ENCODE data around the gene BEAN1.

DNA sequence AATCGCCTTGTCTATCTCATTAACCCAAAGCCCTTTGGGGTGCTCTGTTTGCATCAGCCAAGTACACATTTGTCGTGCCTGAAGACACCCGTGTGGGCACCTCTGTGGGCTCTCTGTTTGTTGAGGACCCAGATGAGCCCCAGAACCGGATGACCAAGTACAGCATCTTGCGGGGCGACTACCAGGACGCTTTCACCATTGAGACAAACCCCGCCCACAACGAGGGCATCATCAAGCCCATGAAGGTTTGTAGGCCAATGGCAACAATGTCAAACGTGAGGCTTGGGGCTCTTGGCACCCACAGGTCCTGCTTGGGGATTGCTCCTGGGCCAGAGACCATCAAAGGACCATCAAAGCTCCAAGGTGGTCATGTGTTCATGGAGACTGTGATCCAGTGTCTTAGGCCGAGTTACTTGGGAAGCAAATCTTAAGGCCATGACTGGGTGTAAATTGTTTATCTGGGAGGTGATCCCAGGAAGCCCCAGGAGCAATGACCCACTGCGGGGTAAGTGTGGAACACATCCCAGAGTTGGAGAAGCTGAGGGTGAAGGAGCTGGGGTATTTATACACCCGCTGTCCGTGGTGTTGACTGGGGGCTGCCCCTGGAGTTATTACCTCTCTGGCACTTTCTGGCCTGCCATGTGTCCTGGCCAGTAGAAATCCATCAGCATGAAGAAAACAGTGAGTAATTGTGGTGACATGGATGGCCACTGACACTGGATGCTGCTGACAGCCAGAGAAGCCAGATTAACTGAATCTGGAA is 36.6 kb upstream of the BEAN1 start:
- TF ChIP-seq, protein P1, sequence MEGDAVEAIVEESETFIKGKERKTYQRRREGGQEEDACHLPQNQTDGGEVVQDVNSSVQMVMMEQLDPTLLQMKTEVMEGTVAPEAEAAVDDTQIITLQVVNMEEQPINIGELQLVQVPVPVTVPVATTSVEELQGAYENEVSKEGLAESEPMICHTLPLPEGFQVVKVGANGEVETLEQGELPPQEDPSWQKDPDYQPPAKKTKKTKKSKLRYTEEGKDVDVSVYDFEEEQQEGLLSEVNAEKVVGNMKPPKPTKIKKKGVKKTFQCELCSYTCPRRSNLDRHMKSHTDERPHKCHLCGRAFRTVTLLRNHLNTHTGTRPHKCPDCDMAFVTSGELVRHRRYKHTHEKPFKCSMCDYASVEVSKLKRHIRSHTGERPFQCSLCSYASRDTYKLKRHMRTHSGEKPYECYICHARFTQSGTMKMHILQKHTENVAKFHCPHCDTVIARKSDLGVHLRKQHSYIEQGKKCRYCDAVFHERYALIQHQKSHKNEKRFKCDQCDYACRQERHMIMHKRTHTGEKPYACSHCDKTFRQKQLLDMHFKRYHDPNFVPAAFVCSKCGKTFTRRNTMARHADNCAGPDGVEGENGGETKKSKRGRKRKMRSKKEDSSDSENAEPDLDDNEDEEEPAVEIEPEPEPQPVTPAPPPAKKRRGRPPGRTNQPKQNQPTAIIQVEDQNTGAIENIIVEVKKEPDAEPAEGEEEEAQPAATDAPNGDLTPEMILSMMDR (conservative IDR thresholded peaks at IDR 0.05 in 1 of 2, IDR thresholded peaks at IDR 0.05 in 1 of 2; ENCODE audit: extremely low read depth in 1 of 2, insufficient read depth in 1 of 2, low read depth in 1 of 2, low read length in 2 of 2): no peak
- no peak for TF ChIP-seq EZH2 (IDR thresholded peaks at IDR 0.05; ENCODE audit: borderline replicate concordance, low read length)
